Activated naive CD8-positive, alpha-beta T cell treated with anti-CD3 and anti-CD28 coated beads, Interleukin-2, amount 10 ng/mL, durations not matched to agents 7 days and 5 days (primary cell): Measurements from ENCODE around the gene NRG2. TPM values are rescaled to one million over a fixed set of nuclear protein-coding genes. Genes with fewer than 3 reads are reported as not detected.

Source experiments
- ATAC-seq: fragments of 150-1000 bp; cut with Tn5 transposase; one replicate; pipeline ENCODE4 v1.10.0; 2021; ENCODE audit warnings: low read depth, moderate library complexity
- POLR2A ChIA-PET: fragments of 350-600 bp; sonication (Branson Sonifier 250); formaldehyde crosslinking; loops from one replicate; lab custom pipeline; 2021; ENCODE audit warnings: antibody characterized with exemption; lab: Charles Lee
- DNase-seq: peaks from one replicate; pipeline ENCODE4 v3.0.0; 2021
- H3K27ac Mint-ChIP-seq: one replicate; pipeline ENCODE4 v1.8.0; 2022; ENCODE audit warnings: mild to moderate bottlenecking, mixed read lengths
- H3K27me3 Mint-ChIP-seq: one replicate; pipeline ENCODE4 v1.8.0; 2022; ENCODE audit warnings: mild to moderate bottlenecking, moderate library complexity, mixed read lengths
- H3K36me3 Mint-ChIP-seq: one replicate; pipeline ENCODE4 v1.8.0; 2021; ENCODE audit warnings: mild to moderate bottlenecking, mixed read lengths
- H3K4me1 Mint-ChIP-seq: one replicate; pipeline ENCODE4 v1.8.0; 2021; ENCODE audit warnings: mixed read lengths
- H3K4me3 Mint-ChIP-seq: one replicate; pipeline ENCODE4 v1.8.0; 2022; ENCODE audit warnings: mild to moderate bottlenecking, moderate library complexity, mixed read lengths
- H3K9me3 Mint-ChIP-seq: one replicate; pipeline ENCODE4 v1.8.0; 2021; ENCODE audit warnings: mixed read lengths
- total RNA-seq, 2 experiments: library from RNA; stranded (reverse); gene quantifications; one replicate each; pipeline ENCODE4 v1.2.3, GENCODE V29; 2021

The NRG2 gene
- total RNA-seq, 2 experiments from 2014 or later, result 0.08 TPM; not detected in 1

GRCh38 chr5:139984816-139985215, 58.3 kb downstream of the NRG2 start:
- no peaks in the 10 kb centered on the region for H3K36me3 Mint-ChIP-seq
- peaks cover 21% of the 10 kb centered on the region for H3K27me3 Mint-ChIP-seq
- POLR2A ChIA-PET, result no interaction called here
- no peak for DNase-seq
- ATAC-seq, result no peak
- H3K4me3 Mint-ChIP-seq, result no peak overlapping the region
- H3K9me3 Mint-ChIP-seq, result no peaks in the 10 kb centered on the region
- H3K4me1 Mint-ChIP-seq, result no peaks in the 10 kb centered on the region
- no peak overlapping the region for H3K27ac Mint-ChIP-seq

DNA sequence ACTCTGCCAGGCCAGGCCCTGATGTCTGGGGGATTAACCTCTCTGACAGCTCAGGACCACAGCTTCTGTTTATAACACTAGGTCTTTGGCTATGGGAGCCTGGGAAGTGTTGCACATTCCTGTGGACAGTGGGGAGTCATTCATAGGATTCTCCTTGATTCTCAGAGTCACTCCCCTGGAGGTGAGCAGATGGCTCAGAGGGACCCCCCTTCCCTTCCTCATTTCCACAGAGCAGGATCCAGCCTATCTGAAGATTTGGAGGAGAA, 60.2 kb downstream of the NRG2 start:
- no peaks in the 10 kb centered on the region for H3K4me1 Mint-ChIP-seq
- POLR2A ChIA-PET, result no interaction called here
- ATAC-seq (no peak), DNase-seq (no peak)
- no peak overlapping the region for H3K4me3 Mint-ChIP-seq
- H3K27ac Mint-ChIP-seq, result no peak overlapping the region
- no peaks in the 10 kb centered on the region for H3K9me3 Mint-ChIP-seq
- H3K36me3 Mint-ChIP-seq, result no peaks in the 10 kb centered on the region
- peaks cover 20% of the 10 kb centered on the region for H3K27me3 Mint-ChIP-seq

DNA sequence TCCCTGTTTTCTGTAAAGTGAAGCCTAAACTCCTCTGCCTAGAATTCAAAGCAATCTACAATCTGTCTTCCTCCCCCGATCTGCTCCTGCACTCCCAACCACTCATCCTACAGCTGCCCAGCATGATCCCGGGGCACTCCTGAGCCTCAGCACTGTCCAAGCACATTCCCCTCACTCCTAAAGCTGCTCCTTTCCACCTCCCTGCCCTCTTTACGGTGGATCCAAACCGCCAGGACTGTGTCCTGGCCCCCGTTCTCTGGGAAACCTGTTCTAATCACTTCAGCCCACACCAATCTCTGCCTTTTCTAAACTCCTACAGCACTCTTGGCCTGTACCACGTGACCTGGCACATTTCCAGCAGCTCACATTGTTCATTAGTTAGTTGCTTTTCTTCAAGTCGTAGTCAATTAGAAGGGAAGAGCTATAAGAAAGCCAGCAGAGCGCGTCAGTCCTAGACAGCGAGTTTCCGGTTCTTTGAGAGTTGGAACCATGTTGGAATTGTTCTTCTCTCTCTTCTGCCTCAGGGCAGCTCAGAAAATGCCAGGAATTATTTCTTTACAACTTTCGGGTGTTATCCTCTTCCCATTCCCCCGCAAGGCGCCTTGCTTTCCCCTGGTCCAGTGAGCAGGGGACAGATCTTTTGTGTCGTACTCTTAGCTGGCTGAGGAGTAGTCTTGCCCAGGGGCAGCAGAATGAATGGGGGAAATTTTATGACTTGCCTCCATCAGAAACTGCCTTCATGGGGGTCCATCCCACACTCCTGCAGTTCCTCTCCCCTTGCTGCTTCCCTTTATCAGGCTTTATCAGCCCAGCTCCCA, 60.7 kb downstream of the NRG2 start:
- POLR2A ChIA-PET, result no interaction called here
- H3K27me3 Mint-ChIP-seq, result peaks cover 18% of the 10 kb centered on the region
- no peaks in the 10 kb centered on the region for H3K36me3 Mint-ChIP-seq
- H3K9me3 Mint-ChIP-seq, result no peaks in the 10 kb centered on the region
- H3K27ac Mint-ChIP-seq, result no peak overlapping the region
- no peak overlapping the region for H3K4me3 Mint-ChIP-seq
- no peaks in the 10 kb centered on the region for H3K4me1 Mint-ChIP-seq
- DNase-seq, result no peak
- no peak for ATAC-seq

GRCh38 chr5:139980765-139981164, 62.3 kb downstream of the NRG2 start:
- Mint-ChIP-seq H3K4me3 (no peak overlapping the region), H3K4me1 (no peaks in the 10 kb centered on the region), H3K27ac (no peak overlapping the region), H3K27me3 (peaks cover 22% of the 10 kb centered on the region), H3K36me3 (no peaks in the 10 kb centered on the region), H3K9me3 (no peaks in the 10 kb centered on the region)
- ATAC-seq (no peak), DNase-seq (no peak)
- POLR2A ChIA-PET, result no interaction called here

- Mint-ChIP-seq H3K27ac (no peak overlapping the region), H3K9me3 (no peaks in the 10 kb centered on the region), H3K4me3 (no peak overlapping the region), H3K36me3 (no peaks in the 10 kb centered on the region), H3K4me1 (no peaks in the 10 kb centered on the region), H3K27me3 (peaks cover 18% of the 10 kb centered on the region)
- POLR2A ChIA-PET, result no interaction called here
- ATAC-seq, result no peak
- no peak for DNase-seq
Observed at GRCh38 chr5:139979943-139980342, 63.2 kb downstream of the NRG2 start.

- H3K4me3 Mint-ChIP-seq, result no peak overlapping the region
- peaks cover 15% of the 10 kb centered on the region for H3K27me3 Mint-ChIP-seq
- H3K9me3 Mint-ChIP-seq, result no peaks in the 10 kb centered on the region
- POLR2A ChIA-PET, result no interaction called here
- H3K27ac Mint-ChIP-seq, result no peak overlapping the region
- ATAC-seq, result no peak
- DNase-seq, result no peak
- no peaks in the 10 kb centered on the region for H3K4me1 Mint-ChIP-seq
- no peaks in the 10 kb centered on the region for H3K36me3 Mint-ChIP-seq
Observed at GRCh38 chr5:139979518-139979917, 63.6 kb downstream of the NRG2 start.

- Mint-ChIP-seq H3K27ac (no peak overlapping the region), H3K4me1 (no peaks in the 10 kb centered on the region), H3K27me3 (peaks cover 12% of the 10 kb centered on the region), H3K9me3 (no peaks in the 10 kb centered on the region), H3K4me3 (no peak overlapping the region), H3K36me3 (no peaks in the 10 kb centered on the region)
- ATAC-seq (no peak), DNase-seq (no peak)
- POLR2A ChIA-PET, result no interaction called here
Observed at GRCh38 chr5:139976703-139977102, 66.4 kb downstream of the NRG2 start.

DNA sequence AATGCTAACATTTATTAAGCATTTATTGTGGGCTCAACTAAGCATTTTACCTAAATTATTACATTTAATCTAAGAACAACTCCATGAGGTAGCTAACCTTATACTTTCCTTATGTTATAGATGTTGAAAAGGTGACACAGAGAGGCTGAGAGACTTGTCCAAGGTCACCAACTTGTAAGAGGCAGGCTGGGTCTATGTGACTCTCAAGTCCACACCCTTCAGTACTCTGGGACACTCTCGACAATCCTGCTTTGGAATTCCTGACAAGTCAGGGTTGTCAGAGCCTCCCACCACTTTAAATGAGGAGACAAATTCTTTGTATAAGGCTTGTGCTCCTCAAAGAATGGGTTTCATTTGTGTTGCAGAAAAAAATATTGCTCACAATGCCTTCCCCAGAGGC, 67.2 kb downstream of the NRG2 start:
- no peaks in the 10 kb centered on the region for H3K36me3 Mint-ChIP-seq
- no peaks in the 10 kb centered on the region for H3K4me1 Mint-ChIP-seq
- H3K9me3 Mint-ChIP-seq, result no peaks in the 10 kb centered on the region
- H3K27ac Mint-ChIP-seq, result no peak overlapping the region
- POLR2A ChIA-PET, result no interaction called here
- no peak overlapping the region for H3K4me3 Mint-ChIP-seq
- DNase-seq, result no peak
- ATAC-seq, result no peak
- peaks cover 17% of the 10 kb centered on the region for H3K27me3 Mint-ChIP-seq

GRCh38 chr5:139975306-139975705, 67.8 kb downstream of the NRG2 start:
- Mint-ChIP-seq H3K4me1 (no peaks in the 10 kb centered on the region), H3K9me3 (no peaks in the 10 kb centered on the region), H3K27me3 (peaks cover 16% of the 10 kb centered on the region), H3K27ac (no peak overlapping the region), H3K4me3 (no peak overlapping the region), H3K36me3 (no peaks in the 10 kb centered on the region)
- no peak for ATAC-seq
- DNase-seq, result no peak
- POLR2A ChIA-PET, result no interaction called here

- no peak for DNase-seq
- no peaks in the 10 kb centered on the region for H3K9me3 Mint-ChIP-seq
- no peak for ATAC-seq
- POLR2A ChIA-PET, result no interaction called here
- peaks cover 20% of the 10 kb centered on the region for H3K27me3 Mint-ChIP-seq
- H3K27ac Mint-ChIP-seq, result no peak overlapping the region
- H3K36me3 Mint-ChIP-seq, result no peaks in the 10 kb centered on the region
- H3K4me3 Mint-ChIP-seq, result no peak overlapping the region
- no peaks in the 10 kb centered on the region for H3K4me1 Mint-ChIP-seq
Observed at GRCh38 chr5:139974661-139975060, 68.4 kb downstream of the NRG2 start.

- no peaks in the 10 kb centered on the region for H3K36me3 Mint-ChIP-seq
- DNase-seq (no peak), ATAC-seq (no peak)
- H3K4me3 Mint-ChIP-seq, result no peak overlapping the region
- H3K27me3 Mint-ChIP-seq, result peaks cover 18% of the 10 kb centered on the region
- POLR2A ChIA-PET, result no interaction called here
- no peaks in the 10 kb centered on the region for H3K4me1 Mint-ChIP-seq
- no peaks in the 10 kb centered on the region for H3K9me3 Mint-ChIP-seq
- H3K27ac Mint-ChIP-seq, result no peak overlapping the region
Observed at GRCh38 chr5:139971202-139971725, 71.8 kb downstream of the NRG2 start.

- H3K36me3 Mint-ChIP-seq, result no peaks in the 10 kb centered on the region
Observed at GRCh38 chr5:139969318-139969717, 73.8 kb downstream of the NRG2 start.

GRCh38 chr5:139968547-139969261, 74.4 kb downstream of the NRG2 start:
- POLR2A ChIA-PET, result interaction anchor here (1.0 kb wide), 1 partner anchor 182 kb away, joined by 4 read pairs; no protein-coding TSS in a partner anchor
- no peaks in the 10 kb centered on the region for H3K9me3 Mint-ChIP-seq

More at GRCh38 chr5:139969318-139969717, 73.8 kb downstream of the NRG2 start:
- H3K9me3 Mint-ChIP-seq, result no peaks in the 10 kb centered on the region
- no peak for DNase-seq
- H3K27ac Mint-ChIP-seq, result no peak overlapping the region
- ATAC-seq, result no peak
- H3K27me3 Mint-ChIP-seq, result peaks cover 17% of the 10 kb centered on the region
- POLR2A ChIA-PET, result interaction anchor here (1.0 kb wide), 1 partner anchor 182 kb away, joined by 4 read pairs; no protein-coding TSS in a partner anchor
- no peak overlapping the region for H3K4me3 Mint-ChIP-seq
- H3K4me1 Mint-ChIP-seq, result no peaks in the 10 kb centered on the region

DNA sequence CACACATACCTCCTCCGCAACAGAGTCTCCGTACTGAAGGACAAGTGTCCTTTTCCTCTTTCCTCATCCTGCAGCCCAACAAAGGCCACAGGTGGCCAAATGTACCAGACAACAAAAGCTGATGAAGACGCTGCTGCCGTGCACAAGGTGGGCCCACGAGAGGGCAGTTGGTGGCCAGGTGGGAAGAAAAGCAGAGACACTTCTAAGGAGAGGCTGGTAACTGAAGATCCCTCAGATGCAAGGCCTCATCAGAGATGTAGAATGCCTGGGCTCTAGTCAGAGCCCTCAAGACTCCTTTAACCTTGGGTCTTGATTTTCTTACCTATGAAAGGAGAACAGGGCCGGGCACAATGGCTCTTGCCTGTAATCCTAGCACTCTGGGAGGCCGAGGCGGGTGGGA, 75.7 kb downstream of the NRG2 start:
- POLR2A ChIA-PET, result no interaction called here
- DNase-seq (no peak), ATAC-seq (no peak)
- H3K9me3 Mint-ChIP-seq, result no peaks in the 10 kb centered on the region
- H3K4me1 Mint-ChIP-seq, result no peaks in the 10 kb centered on the region
- no peak overlapping the region for H3K4me3 Mint-ChIP-seq
- H3K36me3 Mint-ChIP-seq, result no peaks in the 10 kb centered on the region
- H3K27me3 Mint-ChIP-seq, result peaks cover 20% of the 10 kb centered on the region
- H3K27ac Mint-ChIP-seq, result no peak overlapping the region

More at GRCh38 chr5:139968547-139969261, 74.4 kb downstream of the NRG2 start:
- Mint-ChIP-seq H3K4me1 (no peaks in the 10 kb centered on the region), H3K27ac (no peak overlapping the region), H3K36me3 (no peaks in the 10 kb centered on the region), H3K4me3 (no peak overlapping the region), H3K27me3 (peaks cover 20% of the 10 kb centered on the region)
- peak; percentile 93 for DNase-seq
- peak; percentile 97 for ATAC-seq
